ENCODE results near the gene NOPCHAP1. TPM values are rescaled to one million over a fixed set of nuclear protein-coding genes. Genes with fewer than 3 reads are reported as not detected.

Gene NOPCHAP1
- total RNA-seq, 2 donors from 2014 or later, result 26.1 to 29.1 TPM

DNA sequence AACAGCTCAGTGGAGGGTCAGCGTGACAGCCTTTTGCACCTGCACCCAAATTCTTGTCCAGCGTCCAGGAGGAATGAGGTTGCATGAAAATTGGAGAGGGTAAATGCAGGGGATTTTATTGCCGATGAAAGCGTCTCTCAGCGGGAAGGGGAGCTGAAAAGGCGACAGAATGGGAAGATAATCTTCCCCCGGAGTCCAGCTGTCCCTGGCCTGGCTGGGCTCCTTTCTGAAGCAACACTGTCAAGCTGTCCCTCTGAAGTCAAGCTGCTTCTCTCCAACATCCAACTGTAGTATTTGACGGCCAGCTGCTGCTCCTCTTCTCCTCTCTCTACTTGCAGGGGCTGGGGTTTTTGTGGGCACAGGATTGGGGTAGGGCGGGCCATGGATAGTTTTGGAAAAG, 32.7 kb downstream of the NOPCHAP1 start:
- Histone ChIP-seq H3K4me3 (ENCODE audit: low read length) (no peak overlapping the region), H3K27ac (ENCODE audit: low read depth, low read length) (peak overlapping the region; percentile 17), H3K9ac (ENCODE audit: extremely low read depth, low read length, poor library complexity, severe bottlenecking) (no peak overlapping the region), H3K27me3 (ENCODE audit: control insufficient read depth, insufficient read depth, low read length, poor library complexity, severe bottlenecking) (no peaks in the 10 kb centered on the region), H3K36me3 (ENCODE audit: control insufficient read depth, insufficient read depth, low read length) (peaks cover 15% of the 10 kb centered on the region), H3K9me3 (ENCODE audit: control insufficient read depth, low read length) (no peaks in the 10 kb centered on the region), H3K4me1 (ENCODE audit: control insufficient read depth, insufficient read depth, low read length) (no peaks in the 10 kb centered on the region)
- no peak for DNase-seq
- TF ChIP-seq, protein P1, sequence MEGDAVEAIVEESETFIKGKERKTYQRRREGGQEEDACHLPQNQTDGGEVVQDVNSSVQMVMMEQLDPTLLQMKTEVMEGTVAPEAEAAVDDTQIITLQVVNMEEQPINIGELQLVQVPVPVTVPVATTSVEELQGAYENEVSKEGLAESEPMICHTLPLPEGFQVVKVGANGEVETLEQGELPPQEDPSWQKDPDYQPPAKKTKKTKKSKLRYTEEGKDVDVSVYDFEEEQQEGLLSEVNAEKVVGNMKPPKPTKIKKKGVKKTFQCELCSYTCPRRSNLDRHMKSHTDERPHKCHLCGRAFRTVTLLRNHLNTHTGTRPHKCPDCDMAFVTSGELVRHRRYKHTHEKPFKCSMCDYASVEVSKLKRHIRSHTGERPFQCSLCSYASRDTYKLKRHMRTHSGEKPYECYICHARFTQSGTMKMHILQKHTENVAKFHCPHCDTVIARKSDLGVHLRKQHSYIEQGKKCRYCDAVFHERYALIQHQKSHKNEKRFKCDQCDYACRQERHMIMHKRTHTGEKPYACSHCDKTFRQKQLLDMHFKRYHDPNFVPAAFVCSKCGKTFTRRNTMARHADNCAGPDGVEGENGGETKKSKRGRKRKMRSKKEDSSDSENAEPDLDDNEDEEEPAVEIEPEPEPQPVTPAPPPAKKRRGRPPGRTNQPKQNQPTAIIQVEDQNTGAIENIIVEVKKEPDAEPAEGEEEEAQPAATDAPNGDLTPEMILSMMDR (conservative IDR thresholded peaks at IDR 0.05), result no peak
- peaks cover 23% of the 10 kb centered on the region for H3K36me3 Mint-ChIP-seq (ENCODE audit: low read depth)
- H3K27me3 Mint-ChIP-seq (ENCODE audit: insufficient read depth), result no peaks in the 10 kb centered on the region
- H3K9me3 Mint-ChIP-seq, result peaks cover under 1% of the 10 kb centered on the region
- no peak overlapping the region for H3K4me3 Mint-ChIP-seq
- WGBS, 2 experiments (ENCODE audit: insufficient coverage in 1 of 2, insufficient read length in 1 of 2), result 80 to 84% methylated on average over 8 to 9 of the region's 9 CpGs
- H3K27ac Mint-ChIP-seq, result no peak overlapping the region
- no peaks in the 10 kb centered on the region for H3K4me1 Mint-ChIP-seq

DNA sequence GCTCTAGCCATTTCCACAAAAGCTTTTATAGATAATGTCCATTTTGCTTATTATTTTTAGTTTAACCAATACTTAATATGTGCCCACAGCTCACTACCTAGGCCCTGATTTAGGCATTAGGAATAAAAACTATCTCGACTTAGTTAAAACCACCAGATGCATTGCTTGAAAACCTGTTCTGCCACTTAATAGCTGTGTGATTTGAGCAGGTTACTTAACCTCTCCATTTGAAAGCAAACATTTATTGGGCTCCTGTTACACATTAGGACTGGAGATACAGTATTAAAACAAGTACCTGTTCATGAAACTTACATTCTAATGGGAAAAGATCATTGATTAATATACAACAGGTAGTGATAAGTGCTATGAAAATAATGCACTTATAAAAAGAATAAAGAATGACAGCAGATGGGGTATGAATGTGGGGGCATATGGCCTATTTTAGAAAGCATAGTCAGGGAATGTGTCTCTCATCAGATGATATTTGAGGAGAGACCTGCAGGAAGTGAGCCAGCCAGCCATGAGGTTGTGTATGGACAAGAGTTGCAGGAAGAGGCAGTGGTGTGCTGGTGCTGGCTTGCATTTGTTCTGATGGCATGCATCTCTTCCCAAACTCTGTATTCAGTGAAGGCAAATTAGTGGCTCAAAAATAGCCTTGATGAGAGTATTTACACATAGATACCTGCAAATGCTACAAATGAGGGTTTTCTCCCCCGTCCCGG, 34.3 kb downstream of the NOPCHAP1 start:
- H3K4me3 Mint-ChIP-seq, result no peak overlapping the region
- H3K4me1 Mint-ChIP-seq, result no peaks in the 10 kb centered on the region
- no peaks in the 10 kb centered on the region for H3K9me3 Mint-ChIP-seq
- TF ChIP-seq, protein P1 (conservative IDR thresholded peaks at IDR 0.05), result no peak
- H3K27me3 Mint-ChIP-seq (ENCODE audit: insufficient read depth), result no peaks in the 10 kb centered on the region
- Histone ChIP-seq H3K27ac (ENCODE audit: low read depth, low read length) (no peak overlapping the region), H3K4me3 (ENCODE audit: low read length) (no peak overlapping the region), H3K9me3 (ENCODE audit: control insufficient read depth, low read length) (no peaks in the 10 kb centered on the region), H3K36me3 (ENCODE audit: control insufficient read depth, insufficient read depth, low read length) (peaks cover 7% of the 10 kb centered on the region), H3K27me3 (ENCODE audit: control insufficient read depth, insufficient read depth, low read length, poor library complexity, severe bottlenecking) (no peaks in the 10 kb centered on the region), H3K4me1 (ENCODE audit: control insufficient read depth, insufficient read depth, low read length) (no peaks in the 10 kb centered on the region), H3K9ac (ENCODE audit: extremely low read depth, low read length, poor library complexity, severe bottlenecking) (no peak overlapping the region)
- H3K36me3 Mint-ChIP-seq (ENCODE audit: low read depth), result peaks cover 11% of the 10 kb centered on the region
- no peak overlapping the region for H3K27ac Mint-ChIP-seq
- DNase-seq, result no peak
- 93 to 100% methylated on average over 3 of the region's 3 CpGs for WGBS, 2 experiments (ENCODE audit: insufficient coverage in 1 of 2, insufficient read length in 1 of 2)

DNA sequence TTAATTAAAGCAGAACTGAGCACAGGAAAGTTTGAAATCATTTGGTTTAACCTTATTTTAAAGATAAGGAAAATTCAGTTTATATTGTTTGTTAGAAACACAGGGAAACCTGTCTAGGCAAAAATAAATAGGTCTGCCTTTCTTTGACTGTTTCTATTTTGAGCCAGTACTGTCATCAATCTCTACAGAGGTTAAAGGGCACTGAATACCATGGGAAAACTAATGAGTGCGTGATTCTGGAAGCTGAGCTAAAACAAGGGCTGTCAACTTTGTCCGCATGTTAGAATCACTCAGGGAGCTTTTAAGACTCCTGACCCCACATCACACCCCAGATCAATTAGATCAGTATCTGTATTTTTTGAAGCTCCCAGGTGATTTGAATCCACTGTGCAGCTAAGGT, 38.8 kb downstream of the NOPCHAP1 start:
- H3K9ac ChIP-seq (ENCODE audit: extremely low read depth, low read length, poor library complexity, severe bottlenecking), result no peak overlapping the region
- WGBS, 2 experiments (ENCODE audit: insufficient coverage in 1 of 2, insufficient read length in 1 of 2), result 90 to 100% methylated on average over 2 of the region's 2 CpGs
- H3K27ac ChIP-seq (ENCODE audit: low read depth, low read length), result no peak overlapping the region
- TF ChIP-seq, protein P1 (conservative IDR thresholded peaks at IDR 0.05), result no peak
- H3K4me3 ChIP-seq (ENCODE audit: low read length), result no peak overlapping the region
- Mint-ChIP-seq H3K27me3 (ENCODE audit: insufficient read depth) (no peaks in the 10 kb centered on the region), H3K36me3 (ENCODE audit: low read depth) (no peaks in the 10 kb centered on the region), H3K9me3 (no peaks in the 10 kb centered on the region), H3K4me3 (no peak overlapping the region), H3K4me1 (no peaks in the 10 kb centered on the region), H3K27ac (no peak overlapping the region)
- DNase-seq, result no peak
- H3K27me3 ChIP-seq (ENCODE audit: control insufficient read depth, insufficient read depth, low read length, poor library complexity, severe bottlenecking), result no peaks in the 10 kb centered on the region
- no peaks in the 10 kb centered on the region for H3K4me1 ChIP-seq (ENCODE audit: control insufficient read depth, insufficient read depth, low read length)
- no peaks in the 10 kb centered on the region for H3K36me3 ChIP-seq (ENCODE audit: control insufficient read depth, insufficient read depth, low read length)
- H3K9me3 ChIP-seq (ENCODE audit: control insufficient read depth, low read length), result no peaks in the 10 kb centered on the region
